Calu3 (cell line): ENCODE results near the gene GPC2. TPM values are rescaled to one million over a fixed set of nuclear protein-coding genes. Genes with fewer than 3 reads are reported as not detected.
A peak's percentile ranks its signal among the peaks of the same experiment; 100 is the strongest.

Source experiments
- BruUV-seq: library from RNA; stranded (reverse); fragments of 400-500 nt; replicated peaks from 2 replicates; lab custom pipeline; 2021; lab: Mats Ljungman, UMichigan
- CTCF ChIA-PET: fragments of 300-600 bp; sonication (Branson Sonifier 250); formaldehyde crosslinking; loops from one replicate; lab custom pipeline; 2022; ENCODE audit warnings: antibody characterized with exemption; lab: Charles Lee
- DNase-seq: peaks from one replicate; pipeline ENCODE4 v3.0.0; 2022
- H3K27ac Mint-ChIP-seq: one replicate; pipeline ENCODE4 v1.8.0; 2022; ENCODE audit warnings: mixed read lengths; ENCODE audit not compliant: unreplicated experiment
- H3K27me3 Mint-ChIP-seq: one replicate; pipeline ENCODE4 v1.8.0; 2022; ENCODE audit warnings: mixed read lengths; ENCODE audit not compliant: unreplicated experiment
- H3K36me3 Mint-ChIP-seq: one replicate; pipeline ENCODE4 v1.8.0; 2022; ENCODE audit warnings: mild to moderate bottlenecking, moderate library complexity, mixed read lengths; ENCODE audit not compliant: insufficient read depth, unreplicated experiment
- H3K4me1 Mint-ChIP-seq: one replicate; pipeline ENCODE4 v1.8.0; 2022; ENCODE audit warnings: mild to moderate bottlenecking, low read depth, mixed read lengths; ENCODE audit not compliant: unreplicated experiment
- H3K4me3 Mint-ChIP-seq: one replicate; pipeline ENCODE4 v1.8.0; 2022; ENCODE audit warnings: mild to moderate bottlenecking, low read depth, moderate library complexity, mixed read lengths; ENCODE audit not compliant: unreplicated experiment
- H3K9me3 Mint-ChIP-seq: one replicate; pipeline ENCODE4 v1.8.0; 2022; ENCODE audit warnings: low read depth, mixed read lengths; ENCODE audit not compliant: unreplicated experiment
- CTCF ChIP-seq: fragments of 200-600 bp; IDR thresholded peaks from one replicate; pipeline ENCODE4 v1.8.0; 2022; ENCODE audit warnings: antibody characterized with exemption; ENCODE audit not compliant: unreplicated experiment
- intact Hi-C: fragments of 100-400 bp; cut with micrococcal nuclease; formaldehyde crosslinking; loops from one replicate; pipeline ENCODE4 v1.10.0; 2022; ENCODE audit not compliant: unreplicated experiment
- total RNA-seq: library from RNA; stranded (reverse); gene quantifications from 2 replicates; pipeline ENCODE4 v1.2.3, GENCODE V29; 2022

Gene GPC2
- total RNA-seq, 1 experiment from 2014 or later = 3.2 TPM

GRCh38 chr7:100176096-100177044, 811 bp downstream of the GPC2 start:
- H3K36me3 Mint-ChIP-seq = peaks cover 6% of the 10 kb centered on the region
- H3K4me1 Mint-ChIP-seq = peaks cover 5% of the 10 kb centered on the region
- no peak for DNase-seq
- peak overlapping the region; percentile 62 for H3K4me3 Mint-ChIP-seq
- intact Hi-C loops = no loop called here
- no TSS peak for BruUV-seq
- CTCF ChIA-PET = interaction anchor here (0.6 to 0.8 kb wide), 2 partner anchors 27 to 48 kb away, joined by 3 read pairs; partner anchors contain the start of gene LAMTOR4
- no peak for TF ChIP-seq CTCF
- H3K9me3 Mint-ChIP-seq = no peaks in the 10 kb centered on the region
- no peak overlapping the region for H3K27ac Mint-ChIP-seq
- H3K27me3 Mint-ChIP-seq = peaks cover 51% of the 10 kb centered on the region

GRCh38 chr7:100175296-100175935, 1.8 kb downstream of the GPC2 start:
- no peak for DNase-seq
- Mint-ChIP-seq H3K4me1 (peaks cover 10% of the 10 kb centered on the region), H3K27ac (no peak overlapping the region), H3K36me3 (peaks cover 6% of the 10 kb centered on the region), H3K27me3 (peaks cover 53% of the 10 kb centered on the region), H3K4me3 (no peak overlapping the region), H3K9me3 (no peaks in the 10 kb centered on the region)
- BruUV-seq = no TSS peak
- intact Hi-C loops = no loop called here
- no peak for TF ChIP-seq CTCF
- CTCF ChIA-PET = interaction anchor here (0.6 kb wide), 1 partner anchor 328 kb away, joined by 5 read pairs; no protein-coding TSS in a partner anchor

- Mint-ChIP-seq H3K27ac (no peak overlapping the region), H3K27me3 (peaks cover 59% of the 10 kb centered on the region), H3K4me3 (no peak overlapping the region), H3K9me3 (no peaks in the 10 kb centered on the region), H3K4me1 (peaks cover 15% of the 10 kb centered on the region), H3K36me3 (peaks cover 6% of the 10 kb centered on the region)
- DNase-seq = no peak
- BruUV-seq = no TSS peak
- CTCF ChIA-PET = no interaction called here
- intact Hi-C loops = no loop called here
- no peak for TF ChIP-seq CTCF
These were observed 2.6 kb downstream of the GPC2 start for GRCh38 chr7:100174582-100174981.

- CTCF ChIA-PET = no interaction called here
- TF ChIP-seq CTCF = no peak
- Mint-ChIP-seq H3K27me3 (peaks cover 59% of the 10 kb centered on the region), H3K27ac (no peak overlapping the region), H3K4me3 (no peak overlapping the region), H3K36me3 (peaks cover 6% of the 10 kb centered on the region), H3K4me1 (peaks cover 15% of the 10 kb centered on the region), H3K9me3 (no peaks in the 10 kb centered on the region)
- intact Hi-C loops = no loop called here
- DNase-seq = no peak
- BruUV-seq = no TSS peak
These were observed 3.2 kb downstream of the GPC2 start for GRCh38 chr7:100173806-100174495.
